ENCODE data around the gene AGPAT1. TPM values are rescaled to one million over a fixed set of nuclear protein-coding genes. Genes with fewer than 3 reads are reported as not detected.

Gene AGPAT1
- total and polyA plus RNA-seq, 2 of the 8 experiments (the other 6 are each of a cell fraction or from before 2014, with no cell fraction given), result 96.0 to 222 TPM

DNA sequence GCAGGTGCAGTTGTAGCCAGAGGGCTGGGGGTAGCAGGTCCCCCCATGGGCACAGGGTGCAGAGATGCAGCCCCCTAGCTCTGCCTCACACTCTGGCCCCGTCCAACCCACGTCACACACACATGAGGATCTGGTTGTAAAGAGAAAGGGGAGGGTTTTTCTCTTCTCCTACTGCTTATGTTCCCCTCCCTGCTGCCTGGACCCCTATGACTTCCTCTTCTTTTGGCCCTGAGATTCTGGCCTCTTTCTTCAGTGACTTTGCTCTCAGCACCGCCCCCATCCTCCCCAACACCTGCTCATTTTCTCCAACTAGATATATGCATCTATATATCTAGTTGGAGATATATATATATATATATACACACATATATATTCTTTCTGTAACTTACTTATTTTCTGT, 38.2 kb upstream of the AGPAT1 start (continued):
- TF ChIP-seq NRF1 (IDR thresholded peaks at IDR 0.05; ENCODE audit: low read depth, low read length), result no peak
- no peak for TF ChIP-seq SIRT6 (IDR thresholded peaks at IDR 0.05; ENCODE audit: low read length)
- TF ChIP-seq, protein P1, sequence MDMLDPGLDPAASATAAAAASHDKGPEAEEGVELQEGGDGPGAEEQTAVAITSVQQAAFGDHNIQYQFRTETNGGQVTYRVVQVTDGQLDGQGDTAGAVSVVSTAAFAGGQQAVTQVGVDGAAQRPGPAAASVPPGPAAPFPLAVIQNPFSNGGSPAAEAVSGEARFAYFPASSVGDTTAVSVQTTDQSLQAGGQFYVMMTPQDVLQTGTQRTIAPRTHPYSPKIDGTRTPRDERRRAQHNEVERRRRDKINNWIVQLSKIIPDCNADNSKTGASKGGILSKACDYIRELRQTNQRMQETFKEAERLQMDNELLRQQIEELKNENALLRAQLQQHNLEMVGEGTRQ (IDR thresholded peaks at IDR 0.05; ENCODE audit: low read length), result no peak
- no peak for TF ChIP-seq SP2 (IDR thresholded peaks at IDR 0.05; ENCODE audit: low read length)
- no peak for TF ChIP-seq RXRA (IDR thresholded peaks at IDR 0.05; ENCODE audit: insufficient read depth, low read depth, low read length)
- TF ChIP-seq GABPA (IDR thresholded peaks at IDR 0.05; ENCODE audit: borderline replicate concordance, insufficient read depth, low read length), result no peak
